ENCODE results near the gene GOLGA1. TPM values are rescaled to one million over a fixed set of nuclear protein-coding genes. Genes with fewer than 3 reads are reported as not detected.

GOLGA1 gene
- total and polyA plus RNA-seq, 2 of the 13 experiments (the other 11 are each of a cell fraction or from before 2014, with no cell fraction given), result 12.7 to 15.9 TPM

GRCh38 chr9:124861342-124862229, 79.3 kb downstream of the GOLGA1 start, which contains the start of the genes ARPC5L and RPL35 (continued):
- TF ChIP-seq SIN3A (IDR thresholded peaks at IDR 0.05; ENCODE audit: borderline replicate concordance, low read depth, low read length) (peak; percentile 53; the same call in 1 of the 2 replicates), ERF (CRISPR knock-in tag; IDR thresholded peaks at IDR 0.05) (no peak; the same call in 1 of the 2 replicates), FOXK2 (IDR thresholded peaks at IDR 0.05) (peak; percentile 88), ZNF382 (CRISPR knock-in tag; IDR thresholded peaks at IDR 0.05; ENCODE audit: borderline replicate concordance) (no peak), ZFP62 (CRISPR knock-in tag; IDR thresholded peaks at IDR 0.05) (no peak), ISX (CRISPR knock-in tag; conservative IDR thresholded peaks at IDR 0.05) (peak; percentile 74; the same call in 1 of the 2 replicates), RORA (CRISPR knock-in tag; IDR thresholded peaks at IDR 0.05) (no peak), MIXL1 (CRISPR knock-in tag; IDR thresholded peaks at IDR 0.05) (no peak), ZNF205 (CRISPR knock-in tag; IDR thresholded peaks at IDR 0.05) (no peak), ZBTB37 (CRISPR knock-in tag; IDR thresholded peaks at IDR 0.05) (no peak), SIX4 (CRISPR knock-in tag; IDR thresholded peaks at IDR 0.05) (no peak), HOXA7 (CRISPR knock-in tag; IDR thresholded peaks at IDR 0.05) (no peak), ZNF720 (CRISPR knock-in tag; IDR thresholded peaks at IDR 0.05) (no peak)
- TF ChIP-seq, protein P1, sequence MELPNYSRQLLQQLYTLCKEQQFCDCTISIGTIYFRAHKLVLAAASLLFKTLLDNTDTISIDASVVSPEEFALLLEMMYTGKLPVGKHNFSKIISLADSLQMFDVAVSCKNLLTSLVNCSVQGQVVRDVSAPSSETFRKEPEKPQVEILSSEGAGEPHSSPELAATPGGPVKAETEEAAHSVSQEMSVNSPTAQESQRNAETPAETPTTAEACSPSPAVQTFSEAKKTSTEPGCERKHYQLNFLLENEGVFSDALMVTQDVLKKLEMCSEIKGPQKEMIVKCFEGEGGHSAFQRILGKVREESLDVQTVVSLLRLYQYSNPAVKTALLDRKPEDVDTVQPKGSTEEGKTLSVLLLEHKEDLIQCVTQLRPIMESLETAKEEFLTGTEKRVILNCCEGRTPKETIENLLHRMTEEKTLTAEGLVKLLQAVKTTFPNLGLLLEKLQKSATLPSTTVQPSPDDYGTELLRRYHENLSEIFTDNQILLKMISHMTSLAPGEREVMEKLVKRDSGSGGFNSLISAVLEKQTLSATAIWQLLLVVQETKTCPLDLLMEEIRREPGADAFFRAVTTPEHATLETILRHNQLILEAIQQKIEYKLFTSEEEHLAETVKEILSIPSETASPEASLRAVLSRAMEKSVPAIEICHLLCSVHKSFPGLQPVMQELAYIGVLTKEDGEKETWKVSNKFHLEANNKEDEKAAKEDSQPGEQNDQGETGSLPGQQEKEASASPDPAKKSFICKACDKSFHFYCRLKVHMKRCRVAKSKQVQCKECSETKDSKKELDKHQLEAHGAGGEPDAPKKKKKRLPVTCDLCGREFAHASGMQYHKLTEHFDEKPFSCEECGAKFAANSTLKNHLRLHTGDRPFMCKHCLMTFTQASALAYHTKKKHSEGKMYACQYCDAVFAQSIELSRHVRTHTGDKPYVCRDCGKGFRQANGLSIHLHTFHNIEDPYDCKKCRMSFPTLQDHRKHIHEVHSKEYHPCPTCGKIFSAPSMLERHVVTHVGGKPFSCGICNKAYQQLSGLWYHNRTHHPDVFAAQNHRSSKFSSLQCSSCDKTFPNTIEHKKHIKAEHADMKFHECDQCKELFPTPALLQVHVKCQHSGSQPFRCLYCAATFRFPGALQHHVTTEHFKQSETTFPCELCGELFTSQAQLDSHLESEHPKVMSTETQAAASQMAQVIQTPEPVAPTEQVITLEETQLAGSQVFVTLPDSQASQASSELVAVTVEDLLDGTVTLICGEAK (IDR thresholded peaks at IDR 0.05), result peak; percentile 46
- TF ChIP-seq, protein P1 (CRISPR knock-in tag; IDR thresholded peaks at IDR 0.05), result peak; percentile 66
- TF ChIP-seq, protein P2, sequence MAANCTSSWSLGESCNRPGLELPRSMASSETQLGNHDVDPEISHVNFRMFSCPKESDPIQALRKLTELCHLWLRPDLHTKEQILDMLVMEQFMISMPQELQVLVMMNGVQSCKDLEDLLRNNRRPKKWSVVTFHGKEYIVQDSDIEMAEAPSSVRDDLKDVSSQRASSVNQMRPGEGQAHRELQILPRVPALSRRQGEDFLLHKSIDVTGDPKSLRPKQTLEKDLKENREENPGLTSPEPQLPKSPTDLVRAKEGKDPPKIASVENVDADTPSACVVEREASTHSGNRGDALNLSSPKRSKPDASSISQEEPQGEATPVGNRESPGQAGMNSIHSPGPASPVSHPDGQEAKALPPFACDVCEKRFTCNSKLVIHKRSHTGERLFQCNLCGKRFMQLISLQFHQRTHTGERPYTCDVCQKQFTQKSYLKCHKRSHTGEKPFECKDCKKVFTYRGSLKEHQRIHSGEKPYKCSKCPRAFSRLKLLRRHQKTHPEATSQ (CRISPR knock-in tag; IDR thresholded peaks at IDR 0.05; ENCODE audit: borderline replicate concordance), result no peak

All from HepG2 (cell line).